HepG2 (cell line): ENCODE results near the gene ESYT1. TPM values are rescaled to one million over a fixed set of nuclear protein-coding genes. Genes with fewer than 3 reads are reported as not detected.

Source experiments
- DZIP1 ChIP-seq: sonication (generic); formaldehyde crosslinking; IDR thresholded peaks from 2 replicates; pipeline ENCODE4 v1.5.0; 2020; ENCODE audit warnings: mild to moderate bottlenecking, missing genetic modification reagents
- FOXK1 ChIP-seq: sonication (generic); formaldehyde crosslinking; IDR thresholded peaks from 2 replicates; pipeline ENCODE4 v1.4.0; 2020; ENCODE audit warnings: low read depth, missing genetic modification reagents, borderline replicate concordance
- GLMP ChIP-seq: sonication (generic); formaldehyde crosslinking; IDR thresholded peaks from 2 replicates; pipeline ENCODE4 v1.9.0; 2021; ENCODE audit warnings: missing genetic modification reagents, mild to moderate bottlenecking, borderline replicate concordance
- HNRNPLL ChIP-seq: fragments of 200-400 bp; formaldehyde crosslinking; IDR thresholded peaks from 2 replicates; pipeline ENCODE4 v1.6.1; 2017; ENCODE audit warnings: mild to moderate bottlenecking, low read depth, low read length; ENCODE audit not compliant: poor library complexity, severe bottlenecking
- HNRNPUL1 ChIP-seq: fragments of 200-400 bp; formaldehyde crosslinking; IDR thresholded peaks from 2 replicates; pipeline ENCODE4 v1.6.1; 2017; ENCODE audit warnings: low read depth, mild to moderate bottlenecking, low read length, moderate library complexity
- IRX3 ChIP-seq: sonication (generic); formaldehyde crosslinking; IDR thresholded peaks from 2 replicates; pipeline ENCODE4 v1.8.1; 2023; ENCODE audit warnings: mild to moderate bottlenecking, low read depth, missing genetic modification reagents, borderline replicate concordance
- KLF12 ChIP-seq: sonication (generic); formaldehyde crosslinking; IDR thresholded peaks from 2 replicates; pipeline ENCODE4 v1.4.0; 2020; ENCODE audit warnings: missing genetic modification reagents, borderline replicate concordance
- MTF1 ChIP-seq: sonication (generic); formaldehyde crosslinking; IDR thresholded peaks from 2 replicates; pipeline ENCODE4 v1.5.0; 2020; ENCODE audit warnings: missing genetic modification reagents
- MYC ChIP-seq: sonication (generic); formaldehyde crosslinking; IDR thresholded peaks from 2 replicates; pipeline ENCODE4 v1.9.0; 2021; ENCODE audit warnings: missing genetic modification reagents, borderline replicate concordance
- RBFOX2 ChIP-seq: fragments of 200-400 bp; formaldehyde crosslinking; IDR thresholded peaks from 2 replicates; pipeline ENCODE4 v1.6.1; 2017; ENCODE audit warnings: low read depth, mild to moderate bottlenecking, low read length
- RBM22 ChIP-seq: fragments of 200-400 bp; formaldehyde crosslinking; optimal IDR thresholded peaks from 2 replicates; pipeline ENCODE3; 2017; ENCODE audit warnings: mild to moderate bottlenecking, low read length, moderate library complexity
- RNF2 ChIP-seq: fragments of 450-650 bp; conservative IDR thresholded peaks from 2 replicates; pipeline ENCODE4 v1.6.1; 2016; ENCODE audit warnings: low read depth
- RXRA ChIP-seq: sonication (generic); formaldehyde crosslinking; IDR thresholded peaks from 2 replicates; pipeline ENCODE4 v1.5.1; 2020; ENCODE audit warnings: missing genetic modification reagents
- SMAD1 ChIP-seq: sonication (generic); formaldehyde crosslinking; IDR thresholded peaks from 2 replicates; pipeline ENCODE4 v1.4.0; 2020; ENCODE audit warnings: missing genetic modification reagents, low read depth, mild to moderate bottlenecking, borderline replicate concordance
- SNAI1 ChIP-seq: sonication (generic); formaldehyde crosslinking; IDR thresholded peaks from 2 replicates; pipeline ENCODE4 v1.5.0; 2020; ENCODE audit warnings: mild to moderate bottlenecking, missing genetic modification reagents, borderline replicate concordance
- WIZ ChIP-seq: sonication (generic); formaldehyde crosslinking; IDR thresholded peaks from 2 replicates; pipeline ENCODE4 v1.5.1; 2020; ENCODE audit warnings: mild to moderate bottlenecking, missing genetic modification reagents
- ZNF10 ChIP-seq: sonication (generic); formaldehyde crosslinking; IDR thresholded peaks from 2 replicates; pipeline ENCODE4 v1.4.0; 2020; ENCODE audit warnings: mild to moderate bottlenecking, low read depth, missing genetic modification reagents, borderline replicate concordance
- ZNF383 ChIP-seq: sonication (generic); formaldehyde crosslinking; IDR thresholded peaks from 2 replicates; pipeline ENCODE4 v1.4.0; 2020; ENCODE audit warnings: missing genetic modification reagents, mild to moderate bottlenecking, borderline replicate concordance
- ZNF609 ChIP-seq: sonication (generic); formaldehyde crosslinking; IDR thresholded peaks from 2 replicates; pipeline ENCODE4 v1.4.0; 2020; ENCODE audit warnings: mild to moderate bottlenecking, missing genetic modification reagents, borderline replicate concordance
- ZNF670 ChIP-seq: sonication (generic); formaldehyde crosslinking; IDR thresholded peaks from 2 replicates; pipeline ENCODE4 v1.8.0; 2022; ENCODE audit warnings: mild to moderate bottlenecking, missing genetic modification reagents, borderline replicate concordance
- ZNF761 ChIP-seq: sonication (generic); formaldehyde crosslinking; conservative IDR thresholded peaks from 2 replicates; pipeline ENCODE4 v1.4.0; 2020; ENCODE audit warnings: mild to moderate bottlenecking, missing genetic modification reagents
- polyA plus RNA-seq, 8 experiments: library from polyadenylated mRNA; depleted of rRNA in 3 of 8; stranded (reverse) in 7 of 8; unstranded in 1 of 8; fragments of >200 nt; fragmentation: Illumina TruSeq in 4 of 8; extraction: Trizol in 4 of 8; gene quantifications; 2 replicates each; pipeline versions ENCODE4 v1.2.1 to v1.2.3, GENCODE V29; 2011 to 2016; ENCODE audit warnings: low read depth in 4 of 8, missing spikeins in 1 of 8, mixed read lengths in 1 of 8; ENCODE audit not compliant: insufficient read depth in 1 of 8
- total RNA-seq, 5 experiments: library from RNA; depleted of rRNA; stranded (reverse); fragments of >200 nt; fragmentation: Illumina TruSeq; extraction: Trizol; gene quantifications; 2 replicates each; pipeline ENCODE4 v1.2.3, GENCODE V29; 2016; ENCODE audit warnings: low read depth in 1 of 5

Gene ESYT1
- total and polyA plus RNA-seq, 2 of the 13 experiments (the other 11 are each of a cell fraction or from before 2014, with no cell fraction given): 66.9 to 71.0 TPM

GRCh38 chr12:56078931-56079722 is 48.9 kb upstream of the ESYT1 start (continued):
- no peak for TF ChIP-seq HNRNPUL1
- peak; percentile 76 for TF ChIP-seq RBFOX2
- no peak for TF ChIP-seq SMAD1 (CRISPR knock-in tag)
- peak; percentile 60 for TF ChIP-seq HNRNPLL
- TF ChIP-seq SNAI1 (CRISPR knock-in tag): peak; percentile 83; the same call in 1 of the 2 replicates
- TF ChIP-seq MTF1 (CRISPR knock-in tag): no peak
- peak; percentile 78; the same call in 1 of the 2 replicates for TF ChIP-seq MYC (CRISPR knock-in tag)
- TF ChIP-seq RBM22: peak; percentile 84
- TF ChIP-seq IRX3: no peak
- TF ChIP-seq WIZ (CRISPR knock-in tag): no peak
- no peak for TF ChIP-seq ZNF383
- no peak for TF ChIP-seq ZNF761 (CRISPR knock-in tag)
- TF ChIP-seq GLMP (CRISPR knock-in tag): no peak
- no peak for TF ChIP-seq ZNF670 (CRISPR knock-in tag)
- TF ChIP-seq RNF2: no peak
- TF ChIP-seq RXRA (CRISPR knock-in tag): peak; percentile 68
- TF ChIP-seq KLF12 (CRISPR knock-in tag): no peak
- no peak for TF ChIP-seq ZNF10
- no peak for TF ChIP-seq FOXK1 (CRISPR knock-in tag)
- no peak for TF ChIP-seq DZIP1
- no peak; the same call in 1 of the 2 replicates for TF ChIP-seq ZNF609
